Measurements from ENCODE around the gene SUN1.

Gene SUN1

GRCh38 chr7:821688-822087, 10.6 kb upstream of the SUN1 start:
- H3K4me3 ChIP-seq (ENCODE audit: low read depth, low read length) = no peak overlapping the region
- TF ChIP-seq CTCF (IDR thresholded peaks at IDR 0.05; ENCODE audit: low read depth, low read length, missing control alignments) = no peak
- DNase-seq (ENCODE audit: low read depth) = no peak
- in situ Hi-C loops (cut with HindIII; ENCODE audit: low sequenced_read_pairs) = no loop called here

- in situ Hi-C loops (cut with HindIII; ENCODE audit: low sequenced_read_pairs) = no loop called here
- no peak for DNase-seq (ENCODE audit: low read depth)
- TF ChIP-seq CTCF (IDR thresholded peaks at IDR 0.05; ENCODE audit: low read depth, low read length, missing control alignments) = no peak
- no peak overlapping the region for H3K4me3 ChIP-seq (ENCODE audit: low read depth, low read length)
These were observed 9.5 kb upstream of the SUN1 start for GRCh38 chr7:822692-823276.

GRCh38 chr7:823649-824048, 8.6 kb upstream of the SUN1 start:
- in situ Hi-C loops (cut with HindIII; ENCODE audit: low sequenced_read_pairs) = no loop called here
- H3K4me3 ChIP-seq (ENCODE audit: low read depth, low read length) = no peak overlapping the region
- DNase-seq (ENCODE audit: low read depth) = no peak
- TF ChIP-seq CTCF (IDR thresholded peaks at IDR 0.05; ENCODE audit: low read depth, low read length, missing control alignments) = no peak

GRCh38 chr7:824081-824480, 8.2 kb upstream of the SUN1 start:
- no peak for TF ChIP-seq CTCF (IDR thresholded peaks at IDR 0.05; ENCODE audit: low read depth, low read length, missing control alignments)
- in situ Hi-C loops (cut with HindIII; ENCODE audit: low sequenced_read_pairs) = no loop called here
- DNase-seq (ENCODE audit: low read depth) = no peak
- no peak overlapping the region for H3K4me3 ChIP-seq (ENCODE audit: low read depth, low read length)

- H3K4me3 ChIP-seq (ENCODE audit: low read depth, low read length) = no peak overlapping the region
- in situ Hi-C loops (cut with HindIII; ENCODE audit: low sequenced_read_pairs) = no loop called here
- no peak for DNase-seq (ENCODE audit: low read depth)
- TF ChIP-seq CTCF (IDR thresholded peaks at IDR 0.05; ENCODE audit: low read depth, low read length, missing control alignments) = no peak
These were observed 7.6 kb upstream of the SUN1 start for GRCh38 chr7:824664-825063.

- no peak for TF ChIP-seq CTCF (IDR thresholded peaks at IDR 0.05; ENCODE audit: low read depth, low read length, missing control alignments)
- H3K4me3 ChIP-seq (ENCODE audit: low read depth, low read length) = no peak overlapping the region
These were observed 6.9 kb upstream of the SUN1 start for GRCh38 chr7:825386-825785.

More at GRCh38 chr7:825386-825785, 6.9 kb upstream of the SUN1 start:
- no peak for DNase-seq (ENCODE audit: low read depth)
- in situ Hi-C loops (cut with HindIII; ENCODE audit: low sequenced_read_pairs) = no loop called here

All from astrocyte of the cerebellum (primary cell).